Gastrocnemius medialis (tissue), 4 donors: ENCODE measurements around the gene VAPB. TPM values are rescaled to one million over a fixed set of nuclear protein-coding genes. Genes with fewer than 3 reads are reported as not detected.

Experiments
- ATAC-seq, 2 donors: fragments of 150-250 bp; one replicate each; pipeline ENCODE4 v1.9.1; 2016
- DNase-seq, 2 donors: peaks; one replicate each; pipeline ENCODE4 v3.0.0-alpha.2; 2019
- H3K27ac ChIP-seq, 4 donors: fragments of 200-600 bp; sonication (generic); 1 replicate in 1 of 4; 2 replicates in 3 of 4; pipeline ENCODE4 v1.5.1; 2016 to 2018; ENCODE audit warnings: mild to moderate bottlenecking in 2 of 4, moderate library complexity in 1 of 4
- H3K27me3 ChIP-seq, 3 donors: fragments of 200-600 bp; sonication (generic) in 2 of 3; 1 replicate in 1 of 3; 2 replicates in 2 of 3; pipeline versions ENCODE4 v1.5.1 to v1.6.0; 2016 to 2019; ENCODE audit warnings: mild to moderate bottlenecking in 1 of 3, moderate library complexity in 1 of 3
- H3K36me3 ChIP-seq, 2 donors: fragments of 200-600 bp; sonication (generic) in 1 of 2; one replicate each; pipeline ENCODE4 v1.5.1; 2017 to 2018
- H3K4me1 ChIP-seq, 2 donors: fragments of 200-600 bp; sonication (generic) in 1 of 2; one replicate each; pipeline ENCODE4 v1.5.1; 2016 to 2017; ENCODE audit warnings: mild to moderate bottlenecking in 2 of 2
- H3K4me3 ChIP-seq, 4 donors: fragments of 200-600 bp; sonication (generic) in 3 of 4; 1 replicate in 1 of 4; 2 replicates in 3 of 4; pipeline ENCODE4 v1.5.1; 2016 to 2019; ENCODE audit warnings: mild to moderate bottlenecking in 2 of 4
- H3K9me3 ChIP-seq, 3 donors: fragments of 200-600 bp; sonication (generic) in 2 of 3; 1 replicate in 1 of 3; 2 replicates in 2 of 3; pipeline ENCODE4 v1.5.1; 2016 to 2019
- CTCF ChIP-seq, 5 experiments: fragments of 450-650 bp in 3 of 5; fragments of 200-600 bp in 2 of 5; sonication (generic) in 2 of 5; IDR thresholded peaks in 4 of 5; conservative IDR thresholded peaks in 1 of 5; 1 replicate in 4 of 5; 2 replicates in 1 of 5; pipeline ENCODE4 v1.5.1; 2016 to 2019; ENCODE audit warnings: antibody characterized with exemption in 5 of 5, mild to moderate bottlenecking in 3 of 5, moderate library complexity in 3 of 5
- POLR2A ChIP-seq, 2 donors: fragments of 450-650 bp; IDR thresholded peaks; one replicate each; pipeline ENCODE4 v1.6.1; 2017; ENCODE audit warnings: antibody characterized with exemption in 2 of 2, mild to moderate bottlenecking in 2 of 2, moderate library complexity in 2 of 2
- in situ Hi-C, 4 donors: fragments of 200-750 bp; cut with MboI; loops; one replicate each; pipeline versions ENCODE4 v1.15.0 to v1.8.0; 2017; ENCODE audit warnings: low sequenced_read_pairs in 4 of 4
- intact Hi-C: fragments of 100-400 bp; cut with DNase I; formaldehyde crosslinking; loops from one replicate; pipeline ENCODE4 v1.15.1; 2023; ENCODE audit warnings: low total_unique reads
- total RNA-seq, 4 donors: library from RNA; depleted of rRNA; stranded (reverse); fragments of >200 nt; gene quantifications; one replicate each; pipeline versions ENCODE4 v1.1.0 to v1.2.3, GENCODE V29; 2016

Gene VAPB
- total RNA-seq, 4 donors from 2014 or later = 30.4 to 37.7 (median 32.8) TPM

GRCh38 chr20:58389324-58389967 lies 417 bp downstream of the VAPB start:
- no peak for TF ChIP-seq POLR2A (IDR thresholded peaks at IDR 0.05)
- no peak for TF ChIP-seq CTCF (IDR thresholded peaks at IDR 0.05 in 4 of 5, conservative IDR thresholded peaks at IDR 0.05 in 1 of 5)
- H3K9me3 ChIP-seq = peaks cover 0 to 4% (median 0%) of the 10 kb centered on the region in 3 donors
- intact Hi-C loops = loop anchor here (1.0 to 5.0 kb wide), 4 partner anchors 19 to 80 kb away; partner anchors contain the start of gene RAB22A
- in situ Hi-C loops = no loop called here
- DNase-seq (peak; percentile 4 to 19), ATAC-seq (peak; percentile 61 to 67)
- peak overlapping the region; percentile 76 to 90 (median 87) for H3K4me3 ChIP-seq
- peaks cover 0 to 6% of the 10 kb centered on the region in 2 donors for H3K36me3 ChIP-seq
- peaks cover 43 to 47% of the 10 kb centered on the region in 2 donors for H3K4me1 ChIP-seq
- H3K27ac ChIP-seq = peak overlapping the region; percentile 94 to 97 (median 96)
- no peaks in the 10 kb centered on the region for H3K27me3 ChIP-seq

GRCh38 chr20:58389968-58390658 lies 1.1 kb downstream of the VAPB start:
- no peak for TF ChIP-seq POLR2A (IDR thresholded peaks at IDR 0.05)
- in situ Hi-C loops = no loop called here

GRCh38 chr20:58390659-58391035 lies 1.6 kb downstream of the VAPB start:
- in situ Hi-C loops (no loop called here), intact Hi-C loops (loop anchor here (10.0 kb wide), 1 partner anchor 676 kb away; the partner anchor contains the start of gene PMEPA1)
- Histone ChIP-seq H3K4me3 (peak overlapping the region in 3 of 4 donors; percentile 76 to 89 (median 85)), H3K27me3 (no peaks in the 10 kb centered on the region), H3K9me3 (peaks cover 0 to 4% (median 0%) of the 10 kb centered on the region in 3 donors), H3K4me1 (peaks cover 43 to 53% of the 10 kb centered on the region in 2 donors), H3K36me3 (peaks cover 0 to 6% of the 10 kb centered on the region in 2 donors), H3K27ac (peak overlapping the region in 3 of 4 donors; percentile 29 to 96 (median 94))
- no peak for ATAC-seq
- TF ChIP-seq CTCF (IDR thresholded peaks at IDR 0.05 in 4 of 5, conservative IDR thresholded peaks at IDR 0.05 in 1 of 5) = no peak
- TF ChIP-seq POLR2A (IDR thresholded peaks at IDR 0.05) = no peak
- DNase-seq = no peak

More at GRCh38 chr20:58389968-58390658, 1.1 kb downstream of the VAPB start:
- Histone ChIP-seq H3K4me3 (peak overlapping the region; percentile 76 to 90 (median 87)), H3K27me3 (no peaks in the 10 kb centered on the region), H3K9me3 (peaks cover 0 to 4% (median 0%) of the 10 kb centered on the region in 3 donors), H3K4me1 (peaks cover 43 to 48% of the 10 kb centered on the region in 2 donors), H3K27ac (peak overlapping the region; percentile 94 to 97 (median 96)), H3K36me3 (peaks cover 0 to 6% of the 10 kb centered on the region in 2 donors)
- DNase-seq (no peak), ATAC-seq (no peak)
- intact Hi-C loops = loop anchor here (1.0 to 10.0 kb wide), 5 partner anchors 18 to 675 kb away; partner anchors contain the start of genes PMEPA1 and RAB22A

- DNase-seq = no peak
- TF ChIP-seq CTCF (IDR thresholded peaks at IDR 0.05 in 4 of 5, conservative IDR thresholded peaks at IDR 0.05 in 1 of 5) (no peak), POLR2A (IDR thresholded peaks at IDR 0.05) (no peak)
- no peaks in the 10 kb centered on the region for H3K27me3 ChIP-seq
- in situ Hi-C loops (no loop called here), intact Hi-C loops (loop anchor here (10.0 kb wide), 1 partner anchor 677 kb away; the partner anchor contains the start of gene PMEPA1)
- H3K27ac ChIP-seq = peak overlapping the region in 2 of 4 donors; percentile 14 to 96
- H3K4me3 ChIP-seq = no peak overlapping the region
- H3K9me3 ChIP-seq = peaks cover 0 to 4% (median 0%) of the 10 kb centered on the region in 3 donors
- H3K36me3 ChIP-seq = peaks cover 0 to 6% of the 10 kb centered on the region in 2 donors
- peaks cover 48 to 70% of the 10 kb centered on the region in 2 donors for H3K4me1 ChIP-seq
- no peak for ATAC-seq
Observed at GRCh38 chr20:58392286-58392685, 3.3 kb downstream of the VAPB start.

GRCh38 chr20:58393299-58393698 lies 4.3 kb downstream of the VAPB start:
- H3K27ac ChIP-seq = peak overlapping the region in 2 of 4 donors; percentile 12 to 96
- intact Hi-C loops = loop anchor here (10.0 kb wide), 1 partner anchor 678 kb away; the partner anchor contains the start of gene PMEPA1
- H3K4me1 ChIP-seq = peaks cover 54 to 79% of the 10 kb centered on the region in 2 donors

More at GRCh38 chr20:58393299-58393698, 4.3 kb downstream of the VAPB start:
- DNase-seq (no peak), ATAC-seq (no peak)
- no peak for TF ChIP-seq CTCF (IDR thresholded peaks at IDR 0.05 in 4 of 5, conservative IDR thresholded peaks at IDR 0.05 in 1 of 5)
- no peak for TF ChIP-seq POLR2A (IDR thresholded peaks at IDR 0.05)
- Histone ChIP-seq H3K4me3 (no peak overlapping the region), H3K27me3 (no peaks in the 10 kb centered on the region), H3K9me3 (peaks cover 0 to 2% (median 0%) of the 10 kb centered on the region in 3 donors), H3K36me3 (peaks cover 0 to 6% of the 10 kb centered on the region in 2 donors)
- in situ Hi-C loops = no loop called here
